Smooth muscle cell (in vitro differentiated cells): ENCODE measurements around the gene FMO3. TPM values are rescaled to one million over a fixed set of nuclear protein-coding genes. Genes with fewer than 3 reads are reported as not detected.

Source experiments
- DNase-seq: peaks from one replicate; lab custom pipeline; 2025; ENCODE audit not compliant: unreplicated experiment; lab: John Stamatoyannopoulos, UW
- H2AFZ ChIP-seq: fragments of 200-600 bp; sonication (generic); 2 replicates; pipeline ENCODE4 v1.6.0; 2016; ENCODE audit warnings: antibody characterized with exemption, low read depth, mild to moderate bottlenecking
- H3F3A ChIP-seq: fragments of 200-600 bp; sonication (generic); 2 replicates; pipeline ENCODE4 v1.6.0; 2017; ENCODE audit warnings: antibody characterized with exemption, low read depth
- H3K27ac ChIP-seq: fragments of 200-600 bp; sonication (generic); 2 replicates; pipeline ENCODE4 v1.5.1; 2016; ENCODE audit warnings: low read depth, mild to moderate bottlenecking
- H3K27me3 ChIP-seq: fragments of 200-600 bp; sonication (generic); 2 replicates; pipeline ENCODE4 v1.6.1; 2016; ENCODE audit warnings: low read depth, mild to moderate bottlenecking
- H3K36me3 ChIP-seq: fragments of 200-600 bp; sonication (generic); 2 replicates; pipeline ENCODE4 v1.5.1; 2016; ENCODE audit warnings: low read depth
- H3K4me1 ChIP-seq: fragments of 200-600 bp; sonication (generic); 2 replicates; pipeline ENCODE4 v1.5.1; 2016; ENCODE audit warnings: low read depth
- H3K4me2 ChIP-seq: fragments of 200-600 bp; sonication (generic); 2 replicates; pipeline ENCODE4 v1.6.0; 2016; ENCODE audit warnings: mild to moderate bottlenecking
- H3K4me3 ChIP-seq: fragments of 200-600 bp; sonication (generic); 2 replicates; pipeline ENCODE4 v1.5.1; 2016; ENCODE audit warnings: mild to moderate bottlenecking
- H3K79me2 ChIP-seq: fragments of 200-600 bp; sonication (generic); 2 replicates; pipeline ENCODE4 v1.6.0; 2016; ENCODE audit warnings: low read depth, mild to moderate bottlenecking
- H3K9ac ChIP-seq: fragments of 200-600 bp; sonication (generic); 2 replicates; pipeline ENCODE4 v1.6.0; 2016; ENCODE audit warnings: low read depth
- H3K9me3 ChIP-seq: fragments of 200-600 bp; sonication (generic); replicated peaks from 2 replicates; pipeline ENCODE4 v1.5.1; 2016; ENCODE audit warnings: low read depth
- H4K20me1 ChIP-seq: fragments of 200-600 bp; sonication (generic); 2 replicates; pipeline ENCODE4 v1.6.0; 2016; ENCODE audit warnings: low read depth
- CTCF ChIP-seq: fragments of 200-600 bp; sonication (generic); IDR thresholded peaks from 2 replicates; pipeline ENCODE4 v1.5.1; 2017; ENCODE audit warnings: borderline replicate concordance, mild to moderate bottlenecking, antibody characterized with exemption; ENCODE audit not compliant: insufficient read depth, poor library complexity, severe bottlenecking
- WGBS: methylation state at CpG from one replicate; pipeline ENCODE4 v1.1.7; 2016; ENCODE audit warnings: low lambda C conversion rate; 5-methylcytosine and 5-hydroxymethylcytosine counted together
- polyA plus RNA-seq: library from polyadenylated mRNA; unstranded; fragments of >200 nt; fragmentation: Nextera tagmentation; extraction: Ambion mirVana; gene quantifications from 2 replicates; pipeline ENCODE4 v1.2.1, GENCODE V29; 2016
- total RNA-seq: library from RNA; depleted of rRNA; stranded (reverse); fragments of >200 nt; gene quantifications from 2 replicates; pipeline ENCODE4 v1.2.3, GENCODE V29; 2014

The FMO3 gene
- total and polyA plus RNA-seq, 2 experiments from 2014 or later = not detected

- TF ChIP-seq CTCF = no peak
- Histone ChIP-seq H3K9me3 (no peaks in the 10 kb centered on the region), H3K4me3 (no peak overlapping the region), H3K4me1 (peaks cover 4% of the 10 kb centered on the region), H3K79me2 (no peaks in the 10 kb centered on the region), H3K36me3 (no peaks in the 10 kb centered on the region), H3K27ac (no peak overlapping the region), H3K27me3 (no peaks in the 10 kb centered on the region), H2AFZ (no peak overlapping the region), H4K20me1 (no peaks in the 10 kb centered on the region), H3K4me2 (no peak overlapping the region), H3F3A (no peaks in the 10 kb centered on the region), H3K9ac (no peak overlapping the region)
- WGBS = 93% methylated on average over 3 of the region's 3 CpGs
- DNase-seq = no peak
Observed at GRCh38 chr1:171158551-171158950, 67.8 kb downstream of the FMO3 start.

GRCh38 chr1:171159148-171159547 lies 68.4 kb downstream of the FMO3 start:
- Histone ChIP-seq H3K9ac (no peak overlapping the region), H3K27ac (no peak overlapping the region), H3K4me2 (no peak overlapping the region), H4K20me1 (no peaks in the 10 kb centered on the region), H3F3A (no peaks in the 10 kb centered on the region), H3K36me3 (no peaks in the 10 kb centered on the region), H3K9me3 (no peaks in the 10 kb centered on the region), H3K79me2 (no peaks in the 10 kb centered on the region), H3K4me1 (peaks cover 4% of the 10 kb centered on the region), H3K27me3 (no peaks in the 10 kb centered on the region), H3K4me3 (no peak overlapping the region), H2AFZ (no peak overlapping the region)
- DNase-seq = no peak
- 86% methylated on average over 2 of the region's 2 CpGs for WGBS
- no peak for TF ChIP-seq CTCF

GRCh38 chr1:171160211-171160610 lies 69.5 kb downstream of the FMO3 start:
- Histone ChIP-seq H3K79me2 (no peaks in the 10 kb centered on the region), H4K20me1 (no peaks in the 10 kb centered on the region), H3K27ac (peak overlapping the region; percentile 16), H3F3A (no peaks in the 10 kb centered on the region), H3K9ac (no peak overlapping the region), H3K4me2 (peak overlapping the region; percentile 27), H3K36me3 (no peaks in the 10 kb centered on the region), H3K9me3 (no peaks in the 10 kb centered on the region), H3K27me3 (no peaks in the 10 kb centered on the region), H3K4me3 (no peak overlapping the region), H3K4me1 (peaks cover 4% of the 10 kb centered on the region), H2AFZ (peak overlapping the region; percentile 80)
- 51% methylated on average over 3 of the region's 3 CpGs for WGBS
- no peak for DNase-seq
- no peak for TF ChIP-seq CTCF

GRCh38 chr1:171160639-171161354 lies 70.1 kb downstream of the FMO3 start:
- DNase-seq = no peak
- Histone ChIP-seq H3K27me3 (no peaks in the 10 kb centered on the region), H3K36me3 (no peaks in the 10 kb centered on the region), H2AFZ (peak overlapping the region; percentile 80), H4K20me1 (no peaks in the 10 kb centered on the region), H3K9me3 (no peaks in the 10 kb centered on the region), H3K27ac (peak overlapping the region; percentile 16), H3K9ac (no peak overlapping the region), H3K4me3 (no peak overlapping the region), H3K4me1 (peaks cover 4% of the 10 kb centered on the region), H3K4me2 (peak overlapping the region; percentile 27), H3F3A (no peaks in the 10 kb centered on the region), H3K79me2 (no peaks in the 10 kb centered on the region)
- no peak for TF ChIP-seq CTCF
- WGBS = 95% methylated on average over 4 of the region's 4 CpGs
